ENCODE results near the gene KCNG2.

The KCNG2 gene

GRCh38 chr18:79927607-79928562 is 130.1 kb downstream of the KCNG2 start:
- DNase-seq (ENCODE audit: low read depth) = no peak

DNA sequence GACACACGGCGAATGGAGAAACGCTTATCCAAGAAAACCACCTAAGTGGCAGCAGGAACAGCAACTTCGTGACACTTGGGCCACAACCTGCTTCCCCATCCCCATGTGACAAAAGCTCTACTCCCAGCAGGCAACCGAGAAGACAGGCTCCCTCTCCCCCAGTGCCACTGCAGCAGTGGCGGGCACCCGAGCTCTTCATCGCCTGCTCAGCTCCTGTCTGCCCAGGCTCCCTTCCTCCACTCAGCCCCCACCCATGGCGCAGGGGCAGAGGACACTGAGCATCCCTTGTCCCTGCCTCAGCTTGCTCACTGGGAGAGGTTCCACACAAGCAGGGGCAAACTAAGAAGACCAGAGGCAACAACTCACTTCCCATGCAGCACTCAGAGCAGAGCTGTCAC is 130.8 kb downstream of the KCNG2 start:
- no peak for DNase-seq (ENCODE audit: low read depth)

- DNase-seq (ENCODE audit: low read depth) = no peak
Observed at GRCh38 chr18:79930020-79930642, 132.4 kb downstream of the KCNG2 start.

DNA sequence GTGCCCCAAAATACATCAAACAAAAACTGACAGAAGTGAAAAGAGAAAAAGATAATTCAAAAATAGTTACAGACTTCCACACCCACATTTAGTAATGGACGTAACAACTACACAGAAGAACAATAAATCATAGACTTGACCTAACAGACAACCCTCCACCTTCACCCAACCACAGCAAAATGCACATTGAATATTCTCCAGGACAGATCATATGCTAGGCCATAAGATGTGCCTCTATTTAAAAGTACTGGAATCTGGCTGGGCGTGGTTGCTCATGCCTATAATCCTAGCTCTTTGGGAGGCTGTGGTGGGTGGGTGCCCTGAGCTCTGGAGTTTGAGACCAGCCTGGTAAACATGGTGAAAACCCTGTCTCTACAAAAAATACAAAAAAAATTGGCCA is 133.7 kb downstream of the KCNG2 start:
- no peak for DNase-seq (ENCODE audit: low read depth)

GRCh38 chr18:79932907-79933306 is 135.2 kb downstream of the KCNG2 start:
- DNase-seq (ENCODE audit: low read depth) = no peak

GRCh38 chr18:79933765-79934164 is 136.0 kb downstream of the KCNG2 start:
- no peak for DNase-seq (ENCODE audit: low read depth)

- DNase-seq (ENCODE audit: low read depth) = no peak
Observed at GRCh38 chr18:79934311-79935097, 136.8 kb downstream of the KCNG2 start.

GRCh38 chr18:79935098-79935480 is 137.4 kb downstream of the KCNG2 start:
- no peak for DNase-seq (ENCODE audit: low read depth)

- DNase-seq (ENCODE audit: low read depth) = no peak
Observed at GRCh38 chr18:79935499-79935898, 137.8 kb downstream of the KCNG2 start.

- no peak for DNase-seq (ENCODE audit: low read depth)
Observed at GRCh38 chr18:79935925-79936324, 138.2 kb downstream of the KCNG2 start.

DNA sequence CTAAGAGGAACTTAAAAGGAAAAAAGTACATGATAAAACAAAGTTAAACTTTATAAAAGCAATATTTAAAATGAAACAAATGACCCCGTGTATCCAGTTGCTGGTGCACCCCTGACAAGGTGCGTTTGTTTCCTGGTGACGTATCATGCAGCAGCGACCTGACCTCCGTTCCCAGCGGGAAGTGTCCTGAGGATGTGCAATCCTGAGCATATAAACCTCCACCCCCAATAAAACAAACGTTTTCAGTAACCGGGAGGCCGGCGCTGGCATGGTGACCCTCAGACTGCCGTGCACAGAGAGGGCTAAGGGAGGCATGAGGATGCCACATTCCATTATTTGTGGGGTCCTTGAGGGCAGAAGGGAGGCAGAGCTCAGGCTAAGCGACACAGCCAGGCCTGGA is 138.9 kb downstream of the KCNG2 start:
- DNase-seq (ENCODE audit: low read depth) = no peak

GRCh38 chr18:79937103-79937860 is 139.5 kb downstream of the KCNG2 start:
- DNase-seq (ENCODE audit: low read depth) = no peak

DNA sequence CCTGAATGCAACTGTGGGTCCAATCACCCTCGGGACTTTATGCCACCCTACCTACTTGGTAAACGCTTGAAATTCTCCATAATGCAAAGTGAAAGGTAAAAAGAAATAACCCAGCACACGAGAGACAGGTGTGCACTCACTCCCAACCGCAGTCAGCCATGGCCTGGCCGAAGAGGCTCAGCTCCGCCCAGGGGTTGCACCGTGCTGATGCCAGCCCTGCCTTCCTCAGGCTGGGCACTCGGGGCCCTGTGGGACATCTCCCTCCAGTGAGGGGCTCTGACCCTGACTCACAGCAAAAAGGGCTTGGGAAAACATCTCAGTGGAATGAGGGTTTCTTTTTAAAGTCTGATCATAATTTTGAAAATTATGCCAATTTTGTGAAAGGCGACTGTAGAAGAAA is 140.5 kb downstream of the KCNG2 start:
- no peak for DNase-seq (ENCODE audit: low read depth)

DNA sequence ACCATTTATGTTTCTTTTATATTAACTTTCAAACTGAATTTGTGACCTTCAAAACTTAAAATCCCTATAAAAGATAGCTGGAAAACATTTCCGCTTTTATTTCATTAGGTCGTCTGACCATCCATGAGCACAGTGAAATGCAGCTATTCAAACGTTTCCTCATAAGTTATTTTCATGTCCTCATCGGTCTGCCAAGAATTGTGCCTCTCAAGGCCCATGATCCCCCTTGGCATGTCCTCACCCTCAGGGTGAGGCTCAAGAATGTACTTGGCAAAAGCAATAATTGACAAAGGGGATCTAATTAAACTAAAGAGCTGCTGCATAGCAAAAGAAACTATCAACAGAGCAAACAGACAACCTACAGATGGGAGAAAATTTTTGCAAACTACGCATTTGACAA is 141.4 kb downstream of the KCNG2 start:
- no peak for DNase-seq (ENCODE audit: low read depth)

GRCh38 chr18:79940126-79940813 is 142.5 kb downstream of the KCNG2 start:
- DNase-seq (ENCODE audit: low read depth) = no peak

DNA sequence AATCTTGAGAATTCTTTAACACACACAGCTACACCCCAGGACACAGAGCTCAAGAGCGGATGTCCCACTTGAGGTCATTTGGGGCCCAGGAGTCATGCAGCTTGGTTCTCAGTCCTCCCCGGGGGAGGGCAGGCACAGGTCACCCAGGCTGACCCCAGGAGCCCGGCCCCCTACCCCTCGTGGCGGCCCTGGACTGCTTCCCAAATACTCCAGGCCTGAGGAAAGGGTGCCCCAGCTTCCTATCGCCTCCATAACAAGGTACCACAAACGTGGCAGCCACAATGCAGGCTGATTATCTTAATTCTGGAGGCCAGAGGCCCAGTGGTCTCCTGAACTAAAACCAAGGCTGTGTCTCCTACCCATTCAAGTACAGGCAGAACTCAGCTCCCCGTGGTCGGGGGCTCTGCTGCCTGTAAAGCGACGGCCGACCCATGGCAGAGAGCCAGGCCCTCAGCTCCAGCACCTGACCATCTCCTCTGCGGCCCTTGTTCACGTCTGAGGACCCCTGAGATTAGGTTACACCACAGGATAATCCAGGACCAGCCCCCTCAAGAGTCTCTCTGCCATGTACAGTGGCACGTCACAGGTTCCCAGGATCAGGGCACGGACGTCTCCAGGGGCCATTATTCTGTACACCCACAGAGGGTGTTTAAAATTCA is 143.2 kb downstream of the KCNG2 start:
- no peak for DNase-seq (ENCODE audit: low read depth)

GRCh38 chr18:79941473-79942119 is 143.9 kb downstream of the KCNG2 start:
- no peak for DNase-seq (ENCODE audit: low read depth)

DNA sequence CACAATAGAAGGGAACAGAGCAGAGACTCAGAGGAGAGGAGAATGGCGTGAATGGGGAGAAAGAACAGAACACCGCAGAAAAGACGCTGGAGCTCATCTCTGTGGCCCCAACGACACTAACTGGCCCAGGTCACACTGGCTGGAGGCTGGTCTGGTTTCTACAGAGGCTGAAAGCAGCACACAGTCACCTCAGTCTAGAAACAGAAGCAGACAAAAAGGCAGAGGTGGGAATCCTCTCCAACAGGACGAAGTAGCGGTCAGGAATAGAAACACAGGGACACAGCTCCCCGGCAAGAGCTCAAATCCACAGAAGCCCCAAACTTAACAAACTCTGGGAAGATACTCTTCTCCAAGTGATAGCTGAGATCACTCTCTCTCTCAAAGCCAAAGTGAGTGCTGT is 144.5 kb downstream of the KCNG2 start:
- no peak for DNase-seq (ENCODE audit: low read depth)

DNA sequence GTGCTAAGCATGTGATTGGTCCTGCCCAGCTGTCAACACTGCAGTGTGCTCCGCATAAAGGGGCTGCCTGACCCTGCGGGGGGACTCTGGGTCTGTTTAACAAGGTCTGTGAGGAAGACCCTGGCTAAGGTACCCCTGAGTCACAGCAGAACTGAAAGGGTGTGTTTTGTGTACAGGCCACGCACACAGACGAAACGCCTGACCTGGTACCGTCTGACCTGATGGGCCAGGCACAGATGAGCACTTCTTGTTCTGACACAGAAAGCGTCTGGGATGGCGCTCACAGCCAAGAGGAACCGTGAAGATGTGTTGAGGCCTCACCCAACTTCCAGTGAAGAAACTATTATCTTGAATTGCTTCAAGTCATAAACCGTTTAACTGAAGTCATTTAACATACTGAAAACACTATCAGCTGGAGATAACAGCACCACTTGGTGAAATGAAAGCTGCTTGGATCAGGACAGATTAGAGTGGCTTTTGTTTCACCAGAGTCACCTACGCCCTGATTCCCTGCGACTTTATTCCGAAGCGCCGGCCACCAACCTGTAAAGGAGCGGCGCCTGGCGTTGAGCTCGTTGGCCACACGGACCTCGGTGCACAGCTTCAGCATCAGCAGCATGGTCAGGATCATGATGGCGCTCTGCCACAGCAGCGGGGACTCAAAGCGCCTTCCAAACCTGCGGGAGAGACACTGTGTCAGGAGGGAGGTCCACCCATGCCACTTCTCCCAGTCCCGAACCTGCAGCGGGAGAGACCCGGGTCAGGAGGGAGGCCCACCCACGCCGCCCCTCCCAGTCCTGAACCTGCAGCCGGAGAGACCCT is 145.3 kb downstream of the KCNG2 start:
- DNase-seq (ENCODE audit: low read depth) = no peak

Data from fibroblast of the conjunctiva (primary cell).